ENCODE data around the gene CGN. TPM values are rescaled to one million over a fixed set of nuclear protein-coding genes. Genes with fewer than 3 reads are reported as not detected.

The CGN gene
- total RNA-seq, 1 donor from 2014 or later: not detected

DNA sequence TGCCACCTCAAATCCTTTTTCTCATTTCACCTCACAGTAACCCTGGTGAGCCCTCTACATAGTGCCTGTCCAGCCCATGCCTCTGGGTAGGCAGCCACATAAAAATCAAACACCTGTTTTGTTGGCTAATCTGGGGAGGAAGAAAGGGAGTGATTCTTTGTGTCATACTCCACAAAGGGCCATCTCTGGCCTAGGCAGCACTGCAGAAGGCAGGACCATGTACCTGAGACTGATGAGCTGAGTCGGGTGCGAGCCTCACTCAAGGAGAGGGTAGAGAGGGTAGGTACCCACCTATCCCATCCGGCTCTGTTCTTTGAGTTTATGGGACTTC lies 36.7 kb downstream of the CGN start:
- peak; percentile 52 for DNase-seq (ENCODE audit: low read depth)

DNA sequence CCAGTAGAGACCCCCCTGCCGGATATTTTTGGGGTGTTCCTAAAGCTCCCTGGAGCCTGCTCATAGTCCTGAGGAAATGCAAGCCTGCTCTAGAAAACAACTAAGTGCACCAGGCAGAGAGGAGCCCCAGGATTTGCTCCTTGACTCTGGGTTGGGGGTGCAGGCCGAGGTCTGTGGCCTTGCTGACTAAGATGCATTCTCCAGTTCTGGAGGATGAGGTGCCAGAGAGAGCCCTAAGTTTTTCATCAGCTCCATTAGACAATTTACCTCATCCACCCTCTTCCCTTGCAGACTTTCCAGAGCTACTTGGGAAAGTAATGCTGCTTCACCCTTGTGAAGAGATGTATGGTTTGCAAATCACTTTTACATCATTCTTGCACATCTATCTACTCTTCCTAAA lies 38.0 kb downstream of the CGN start:
- DNase-seq (ENCODE audit: low read depth): no peak

DNA sequence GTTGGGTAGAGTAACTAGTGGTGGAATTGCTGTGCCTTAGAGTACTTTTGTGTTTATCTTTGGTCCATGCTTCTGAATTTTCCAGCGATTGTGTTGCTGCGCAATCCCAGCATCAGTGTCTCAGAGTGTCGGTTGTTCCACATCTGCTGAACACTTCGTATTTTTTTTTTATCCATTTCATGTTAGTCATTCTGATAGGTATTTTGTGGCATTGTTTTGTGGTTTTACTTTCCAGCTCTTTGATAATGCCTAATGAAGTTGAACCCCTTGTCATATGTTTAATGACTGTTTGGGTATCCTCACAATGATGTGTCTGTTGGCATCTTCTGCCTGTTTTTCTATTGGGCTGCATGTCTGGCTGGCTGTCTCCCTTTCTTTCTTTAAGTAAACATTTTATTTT lies 42.5 kb downstream of the CGN start:
- DNase-seq (ENCODE audit: low read depth): peak; percentile 32

DNA sequence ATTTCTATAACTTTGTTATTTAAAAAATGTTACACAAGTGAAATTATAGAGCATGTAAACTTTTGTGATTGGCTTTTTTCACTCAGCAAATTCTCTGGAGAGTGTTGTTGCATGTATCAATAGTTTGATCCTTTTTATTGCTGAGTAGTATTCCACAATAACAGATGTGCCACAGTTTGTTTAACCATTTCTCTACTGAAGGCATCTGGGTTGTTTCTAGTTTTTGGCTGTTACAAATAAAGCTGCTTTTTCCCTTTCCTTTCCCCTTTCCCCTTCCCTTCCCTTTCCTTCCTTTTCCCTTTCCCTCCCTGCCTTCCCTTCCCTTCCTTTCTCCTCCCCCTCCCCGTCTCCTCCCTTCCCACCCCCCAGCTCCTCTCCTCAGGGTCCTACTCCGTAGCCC lies 44.9 kb downstream of the CGN start:
- no peak for DNase-seq (ENCODE audit: low read depth)

DNA sequence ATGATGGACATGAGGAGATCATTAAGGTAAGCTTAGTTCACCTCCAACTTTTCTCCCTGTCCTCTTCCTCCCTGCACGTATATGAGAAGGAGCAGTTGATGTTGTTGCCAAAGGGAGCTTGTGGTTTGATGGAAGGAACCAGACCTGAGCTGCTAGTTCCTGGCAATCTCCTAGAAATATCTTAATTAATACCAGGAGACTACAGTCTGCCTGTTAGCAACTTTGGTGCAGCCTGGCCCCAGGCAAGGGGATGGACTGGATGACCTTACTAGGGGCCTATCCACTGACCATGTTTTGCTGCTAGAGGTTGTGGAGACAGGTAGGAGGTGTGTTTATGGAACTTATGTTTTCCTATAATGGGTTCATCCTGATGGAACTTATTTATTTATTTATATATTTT lies 51.5 kb downstream of the CGN start:
- no peak for DNase-seq (ENCODE audit: low read depth)

DNA sequence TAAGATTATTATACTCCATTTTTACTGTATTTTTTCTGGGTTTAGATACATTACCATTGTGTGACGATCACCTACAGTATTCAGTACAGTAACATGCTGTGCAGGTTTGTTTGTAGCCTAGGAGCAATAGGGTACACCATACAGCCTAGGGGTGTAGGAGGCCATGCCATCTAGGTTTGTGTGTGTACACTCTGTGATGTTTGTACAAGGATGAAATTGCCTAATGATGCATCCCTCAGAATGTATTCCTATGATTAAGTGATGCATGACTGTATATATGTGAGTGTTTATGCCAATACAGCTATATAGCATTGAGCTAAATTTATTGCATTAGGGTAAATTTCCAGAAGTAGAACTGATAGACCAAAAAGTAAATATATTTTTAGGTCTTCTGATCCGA lies 52.2 kb downstream of the CGN start:
- DNase-seq (ENCODE audit: low read depth): no peak

DNA sequence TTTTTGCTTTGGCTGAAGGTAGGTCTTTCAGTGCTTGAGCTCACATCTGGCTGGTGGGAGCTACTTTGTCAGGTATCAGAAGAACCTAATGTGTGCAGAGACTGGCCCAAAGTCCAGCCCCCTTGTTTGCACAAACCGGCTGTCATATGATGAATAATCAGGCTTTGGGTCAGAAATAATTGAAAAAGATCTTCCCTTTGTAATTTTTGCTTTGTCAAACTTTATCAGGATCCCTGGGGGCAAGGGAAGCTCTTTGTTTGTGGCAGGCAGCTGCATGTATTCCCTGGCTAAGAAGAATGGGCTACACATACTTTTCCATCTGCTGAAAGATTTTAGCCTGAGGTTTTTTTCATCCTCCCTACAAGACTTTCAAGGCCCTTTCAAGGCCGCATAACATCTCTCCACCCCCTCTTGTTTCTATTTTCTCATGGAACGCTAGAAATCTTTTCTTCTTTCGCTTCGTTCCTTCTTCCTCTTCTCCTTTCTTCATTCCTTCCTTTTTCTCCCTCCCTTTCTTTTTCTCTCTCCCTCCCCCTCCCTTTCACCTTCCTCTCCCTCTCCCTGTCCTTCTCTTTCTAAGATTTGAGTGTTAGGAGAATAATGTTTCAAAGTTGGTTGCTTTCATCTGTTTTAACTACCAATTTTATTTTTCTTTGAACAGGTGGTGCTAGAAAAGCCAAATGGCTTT lies 54.5 kb downstream of the CGN start:
- no peak for DNase-seq (ENCODE audit: low read depth)

DNA sequence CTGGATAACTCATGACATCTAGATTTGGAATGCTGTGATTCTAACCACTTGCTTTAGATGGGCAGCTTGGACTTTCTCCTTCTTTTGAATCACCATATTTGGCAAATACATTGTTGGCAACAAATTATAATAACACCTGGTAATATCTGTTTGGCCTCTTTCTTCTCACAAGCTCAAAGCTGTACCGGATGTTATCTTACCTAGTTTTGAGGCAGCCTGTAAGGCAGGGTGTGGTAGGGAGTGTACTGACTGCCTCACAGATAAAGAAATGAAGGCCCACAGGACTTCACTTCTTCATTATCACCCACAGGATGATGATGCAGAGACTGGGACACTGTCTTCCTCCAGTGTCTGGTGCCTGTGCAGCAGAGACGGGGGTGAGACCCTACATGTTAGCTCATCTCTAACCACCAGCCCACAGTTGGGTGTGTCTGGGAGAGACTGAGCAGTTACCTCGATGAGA lies 57.5 kb downstream of the CGN start:
- no peak for DNase-seq (ENCODE audit: low read depth)

DNA sequence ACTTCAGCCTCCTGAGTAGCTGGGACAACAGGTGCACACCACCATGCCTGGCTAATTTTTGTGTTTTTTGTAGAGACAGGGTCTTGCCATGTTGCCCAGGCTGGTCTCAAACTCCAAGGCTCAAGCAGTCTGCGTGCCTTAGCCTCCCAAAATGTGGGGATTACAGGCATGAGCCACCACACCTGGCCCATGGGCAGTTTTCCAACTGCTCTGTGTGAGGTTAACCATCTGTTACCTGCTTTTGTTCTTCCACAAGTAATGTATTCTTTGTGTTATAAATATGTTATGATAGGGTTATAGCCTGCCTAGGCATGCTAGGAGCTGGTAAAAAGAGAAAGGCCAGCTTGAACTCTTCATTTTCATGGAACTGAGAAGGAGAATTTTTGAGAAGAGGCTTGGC lies 59.6 kb downstream of the CGN start:
- DNase-seq (ENCODE audit: low read depth): no peak

DNA sequence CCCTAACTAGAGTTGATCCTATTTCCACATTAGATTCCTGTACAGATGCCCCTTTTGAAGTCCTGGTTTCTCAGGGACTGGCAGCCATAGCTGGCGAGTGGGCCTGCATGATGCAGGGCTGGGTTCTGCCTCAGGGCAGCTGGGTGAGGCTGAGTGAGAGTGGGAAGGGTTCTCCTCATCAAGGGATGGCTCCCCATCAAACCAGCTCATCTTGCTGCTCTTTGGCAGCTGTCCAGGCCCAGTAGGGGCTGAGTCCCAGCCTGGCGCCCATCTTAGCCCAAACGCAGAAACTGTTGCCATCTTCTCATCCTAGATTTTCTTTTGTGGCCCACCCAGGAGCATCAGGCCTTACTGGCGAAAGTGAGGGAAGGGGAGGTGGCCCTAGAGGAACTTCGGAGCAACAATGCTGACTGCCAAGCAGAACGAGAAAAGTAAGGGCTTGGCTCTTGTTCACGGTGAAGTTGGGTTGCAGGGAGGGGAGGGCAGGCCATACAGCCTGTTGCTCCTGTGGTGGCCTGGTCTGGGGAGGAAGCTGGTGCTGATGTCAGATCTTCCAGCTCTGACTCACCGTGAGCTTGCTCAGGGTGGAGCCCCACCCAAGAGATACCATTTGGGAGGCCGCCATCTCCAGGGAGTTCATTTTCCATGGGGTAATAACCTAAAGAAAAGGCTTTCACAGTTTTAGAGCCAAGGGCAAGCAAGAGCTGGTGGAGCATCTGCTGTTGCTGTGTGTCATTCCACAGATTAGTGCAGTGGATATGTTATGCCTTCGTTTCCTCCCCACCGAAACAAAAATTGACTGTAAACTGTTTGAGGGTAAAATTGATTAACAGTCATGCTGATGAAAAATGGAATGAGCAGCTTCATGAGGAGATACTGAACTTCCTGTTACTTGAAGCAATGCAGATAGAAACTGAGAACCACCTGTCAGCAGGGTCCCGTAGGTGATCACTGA lies 63.7 kb downstream of the CGN start:
- DNase-seq (ENCODE audit: low read depth): peak; percentile 51

DNA sequence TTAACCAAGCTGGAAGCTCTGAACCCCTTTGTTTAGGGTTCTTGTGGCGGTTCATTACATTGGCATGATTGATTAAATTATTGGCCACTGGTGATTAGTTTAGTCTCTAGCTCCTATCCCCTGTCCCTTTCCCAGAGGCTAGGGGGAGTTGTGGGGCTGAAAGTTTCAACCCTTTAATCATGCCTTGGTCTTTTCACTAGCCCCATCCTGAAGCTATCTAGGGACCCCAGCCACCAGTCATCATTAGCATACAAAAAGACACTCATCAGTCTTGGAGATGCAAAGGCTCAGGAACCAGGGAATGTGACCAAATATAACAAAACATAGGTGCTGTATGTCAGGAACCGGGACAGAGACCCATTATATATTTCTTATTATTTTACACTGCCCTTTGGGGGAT lies 66.0 kb downstream of the CGN start:
- no peak for DNase-seq (ENCODE audit: low read depth)

DNA sequence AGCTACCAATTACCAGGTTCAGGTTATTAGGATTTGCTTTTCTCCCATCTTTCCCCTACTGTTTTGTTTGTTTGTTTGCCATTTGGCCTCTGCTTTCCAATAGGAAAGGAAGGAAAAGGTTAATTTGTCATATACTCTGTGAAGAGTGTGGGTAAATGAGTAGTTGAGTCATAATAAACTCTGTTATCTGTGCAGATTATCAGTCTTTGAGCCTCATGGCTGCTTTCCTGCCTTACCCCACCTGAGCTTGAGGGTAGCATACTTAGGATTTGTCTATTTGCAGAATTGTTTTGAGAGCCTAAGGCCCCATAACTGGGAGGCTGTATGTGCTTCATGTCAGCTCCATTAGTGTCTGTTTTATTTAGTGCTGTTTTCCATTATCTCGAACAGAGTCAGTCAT lies 67.8 kb downstream of the CGN start:
- no peak for DNase-seq (ENCODE audit: low read depth)

DNA sequence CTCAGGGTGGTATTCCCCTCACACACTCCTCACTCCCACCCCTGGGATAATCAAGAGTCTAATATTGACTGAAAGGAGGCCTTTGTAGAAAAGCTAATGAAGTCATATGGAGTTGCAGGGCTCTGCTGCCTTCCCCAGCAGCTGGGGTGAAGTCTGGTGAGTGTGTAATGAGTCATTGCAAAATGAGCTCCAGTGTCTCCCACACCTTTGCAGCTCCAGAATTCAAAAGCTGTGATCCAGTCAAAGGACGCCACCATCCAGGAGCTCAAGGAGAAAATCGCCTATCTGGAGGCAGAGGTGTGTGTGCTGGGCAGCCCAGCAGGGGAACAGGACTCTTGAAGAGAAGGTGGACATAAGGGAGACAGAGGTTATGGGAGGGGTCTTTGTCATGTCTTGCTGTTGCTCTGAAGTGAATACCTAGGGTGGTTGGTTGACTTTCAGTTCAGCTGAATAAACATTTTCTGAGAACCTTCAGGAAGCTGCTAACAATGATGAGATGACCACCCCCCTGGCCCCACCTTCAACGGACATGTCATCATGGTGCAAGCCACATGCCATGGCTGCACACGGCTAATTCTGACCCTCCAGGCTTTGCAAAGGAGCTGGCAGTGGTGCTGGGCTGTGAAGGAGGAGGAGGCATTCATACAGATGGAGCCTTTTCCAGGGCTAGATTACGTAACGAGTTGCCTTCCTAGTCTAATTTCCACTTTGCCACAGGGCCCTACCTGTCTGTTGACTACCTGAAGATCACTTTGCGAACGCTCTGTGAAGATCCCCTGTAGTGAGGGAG lies 68.4 kb downstream of the CGN start:
- DNase-seq (ENCODE audit: low read depth): peak; percentile 58

DNA sequence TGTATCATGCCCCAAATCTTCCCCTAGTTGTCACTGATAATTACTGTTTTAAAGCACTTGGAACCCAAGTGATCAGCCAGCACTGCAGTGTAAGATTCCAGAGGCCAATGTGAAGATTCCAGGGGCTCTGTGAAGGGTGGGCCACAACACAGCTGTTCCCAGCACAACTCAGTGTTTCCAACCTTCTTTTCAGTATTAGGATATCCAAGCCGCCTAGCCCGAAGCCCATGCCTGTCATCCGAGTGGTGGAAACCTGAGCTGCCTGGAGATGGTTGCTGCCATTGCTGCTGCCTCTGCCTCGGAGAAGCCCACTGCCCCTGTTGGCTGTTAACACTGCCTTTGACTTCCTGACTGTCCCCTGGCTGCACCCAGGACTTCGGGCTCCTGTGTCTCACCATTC lies 70.3 kb downstream of the CGN start:
- DNase-seq (ENCODE audit: low read depth): peak; percentile 55

DNA sequence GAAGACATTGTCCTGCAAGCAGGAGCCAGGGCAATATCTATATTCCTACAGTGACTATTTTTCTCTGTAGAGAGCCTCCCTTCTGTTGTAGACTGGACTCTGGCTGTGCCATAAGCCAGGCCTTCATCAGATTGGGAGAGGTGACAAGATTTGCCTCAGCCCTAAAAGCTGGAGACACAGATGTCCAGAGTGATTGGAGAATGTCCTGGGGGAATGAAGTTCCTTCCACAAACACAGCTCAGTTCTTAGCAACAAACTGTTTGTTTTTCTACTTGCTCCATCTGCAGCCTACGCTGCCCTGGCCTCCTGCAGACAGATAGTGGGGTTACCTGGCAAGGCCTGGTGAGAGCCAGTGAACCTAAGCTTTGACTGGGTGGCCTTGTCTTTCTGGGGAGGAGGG lies 70.7 kb downstream of the CGN start:
- no peak for DNase-seq (ENCODE audit: low read depth)

DNA sequence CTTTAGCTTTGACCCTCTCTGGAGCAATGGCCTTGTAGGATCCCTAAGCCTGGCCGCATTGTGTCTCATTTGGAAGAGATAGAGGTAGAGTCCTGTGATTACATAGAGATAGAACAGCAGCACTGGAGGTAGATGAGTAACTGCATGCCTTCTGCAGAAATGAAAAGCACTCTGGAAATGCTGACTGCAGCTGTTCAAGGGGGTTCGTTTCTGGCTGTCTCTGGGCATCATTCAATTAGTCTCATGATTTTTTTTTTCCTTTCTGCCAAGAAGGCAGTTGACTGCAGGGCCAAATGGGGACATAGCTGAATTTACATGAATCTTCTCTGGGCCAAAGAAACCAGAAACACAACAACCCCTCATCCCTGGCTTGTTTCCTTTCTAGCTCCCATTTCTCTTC lies 72.6 kb downstream of the CGN start:
- peak; percentile 71 for DNase-seq (ENCODE audit: low read depth)

DNA sequence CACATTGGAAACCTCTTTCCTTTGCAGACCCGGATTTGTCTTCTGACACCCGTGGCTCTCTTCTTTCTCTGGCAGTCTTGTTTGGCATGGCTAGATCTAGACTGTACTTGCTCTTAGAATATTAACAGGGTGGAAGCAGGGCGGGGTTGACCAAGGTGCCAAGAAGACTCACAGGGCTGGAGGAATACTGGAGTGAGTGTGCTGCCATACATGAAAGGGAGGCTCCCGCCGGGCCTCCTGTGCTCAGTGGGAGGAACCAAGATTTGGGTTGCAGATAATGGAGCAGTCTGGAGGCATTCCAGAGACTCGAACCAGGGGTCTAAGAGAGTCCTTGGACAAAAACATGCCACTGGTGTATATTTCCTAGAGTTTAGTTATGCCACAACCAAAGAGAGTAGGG lies 73.1 kb downstream of the CGN start:
- DNase-seq (ENCODE audit: low read depth): peak; percentile 52

DNA sequence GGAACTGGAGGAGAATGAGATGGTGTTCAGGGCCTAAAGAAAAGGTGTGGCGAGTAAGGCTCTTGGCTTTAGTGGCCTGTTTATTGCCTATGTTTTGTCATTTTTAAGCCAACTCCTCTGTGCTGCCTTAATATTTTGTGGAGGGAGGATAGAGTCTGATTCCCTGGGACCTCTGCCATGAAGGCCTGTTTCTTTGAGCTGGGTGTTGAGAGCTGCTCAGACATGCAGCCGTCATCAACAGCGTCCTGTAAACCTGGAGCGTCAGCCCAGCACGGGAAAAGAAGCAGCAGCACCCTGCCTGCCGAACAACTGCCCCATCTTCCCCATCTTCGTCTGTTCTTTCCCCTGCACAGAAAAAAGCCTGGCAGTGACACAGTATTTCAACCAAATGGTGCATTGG lies 73.6 kb downstream of the CGN start:
- DNase-seq (ENCODE audit: low read depth): no peak

DNA sequence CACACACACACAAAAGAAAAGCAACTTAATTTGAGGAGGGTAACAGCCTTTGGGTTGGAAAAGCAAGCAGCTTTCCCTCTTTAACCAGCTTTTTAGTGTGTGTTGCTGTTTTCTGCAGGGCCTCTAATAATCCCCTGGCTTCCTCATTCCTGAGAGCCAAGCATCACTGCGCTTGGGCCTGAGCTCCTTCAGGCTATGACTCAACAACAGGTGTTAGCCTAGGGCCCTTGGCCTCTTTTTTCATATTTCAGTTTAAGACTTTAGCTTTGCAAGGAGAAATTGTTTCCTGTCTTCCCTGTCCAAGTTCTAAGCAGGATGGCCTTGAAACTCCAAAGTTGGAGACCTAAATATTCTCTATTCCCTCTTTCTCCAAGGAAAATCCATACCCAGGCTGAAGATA lies 74.4 kb downstream of the CGN start:
- peak; percentile 82 for DNase-seq (ENCODE audit: low read depth)

All from myocyte (in vitro differentiated cells).